ENCODE data around the gene SIX4. TPM values are rescaled to one million over a fixed set of nuclear protein-coding genes. Genes with fewer than 3 reads are reported as not detected.

The SIX4 gene
- under 1 TPM; 0.04 to 0.07 TPM for polyA plus RNA-seq

GRCh38 chr14:60723907-60724618 is at the start of gene SIX4:
TSS of gene SIX4 (minus strand) at chr14:60724351. CDS start at chr14:60724074, 277 bp downstream.
- no peaks in the 10 kb centered on the region for H3K27me3 ChIP-seq (ENCODE audit: control insufficient read depth in 1 of 2, insufficient read depth in 2 of 2, low read length in 2 of 2)

DNA sequence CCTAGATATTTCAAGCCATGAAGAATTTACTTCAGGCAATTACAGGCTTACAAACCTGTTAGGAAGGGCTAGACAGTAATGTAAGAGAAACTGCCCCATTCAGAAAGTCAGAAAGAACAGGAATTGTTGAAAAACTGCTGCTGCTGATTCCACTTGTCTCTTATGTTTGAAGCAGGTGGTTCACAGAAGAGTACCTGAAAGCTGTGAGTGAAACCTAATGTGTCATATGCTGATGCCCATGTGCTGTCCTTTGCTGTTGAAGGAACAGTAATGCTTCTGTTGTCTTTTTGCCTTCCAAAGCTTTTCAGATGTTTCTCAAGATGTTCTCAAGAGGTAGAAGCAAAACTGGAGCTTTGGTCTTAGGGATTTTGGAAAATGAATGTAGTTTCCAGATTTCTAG is 49.4 kb upstream of the SIX4 start:
- Histone ChIP-seq H3K27ac (ENCODE audit: low read depth in 2 of 2, low read length in 1 of 2) (no peak overlapping the region), H3K9me3 (ENCODE audit: control insufficient read depth in 2 of 2, insufficient read depth in 1 of 2, low read depth in 1 of 2, low read length in 1 of 2) (no peaks in the 10 kb centered on the region), H3K4me3 (ENCODE audit: low read depth in 1 of 2, low read length in 2 of 2) (no peak overlapping the region), H3K4me1 (ENCODE audit: control insufficient read depth in 2 of 2, insufficient read depth in 2 of 2, low read length in 1 of 2) (no peaks in the 10 kb centered on the region), H3K36me3 (ENCODE audit: control insufficient read depth in 2 of 2, insufficient read depth in 2 of 2, low read length in 1 of 2) (no peaks in the 10 kb centered on the region), H3K27me3 (ENCODE audit: control insufficient read depth in 1 of 2, insufficient read depth in 2 of 2, low read length in 2 of 2) (no peaks in the 10 kb centered on the region)

More at GRCh38 chr14:60723907-60724618, at the start of gene SIX4:
- Histone ChIP-seq H3K4me3 (ENCODE audit: low read depth in 1 of 2, low read length in 2 of 2) (peak within 1 kb of the TSS; percentile 55 to 65), H3K36me3 (ENCODE audit: control insufficient read depth in 2 of 2, insufficient read depth in 2 of 2, low read length in 1 of 2) (no peaks in the 10 kb centered on the region), H3K27ac (ENCODE audit: low read depth in 2 of 2, low read length in 1 of 2) (no peak within 1 kb of the TSS), H3K9me3 (ENCODE audit: control insufficient read depth in 2 of 2, insufficient read depth in 1 of 2, low read depth in 1 of 2, low read length in 1 of 2) (no peaks in the 10 kb centered on the region), H3K4me1 (ENCODE audit: control insufficient read depth in 2 of 2, insufficient read depth in 2 of 2, low read length in 1 of 2) (peaks cover 0 to 3% of the 10 kb centered on the region in 2 donors)
- 3 to 5% methylated on average over 32 to 36 of the region's 36 CpGs for WGBS, 2 donors

GRCh38 chr14:60771117-60771516 is 47.0 kb upstream of the SIX4 start:
- no peak overlapping the region for H3K27ac ChIP-seq (ENCODE audit: low read depth in 2 of 2, low read length in 1 of 2)
- H3K4me3 ChIP-seq (ENCODE audit: low read depth in 1 of 2, low read length in 2 of 2), result no peak overlapping the region
- H3K36me3 ChIP-seq (ENCODE audit: control insufficient read depth in 2 of 2, insufficient read depth in 2 of 2, low read length in 1 of 2), result no peaks in the 10 kb centered on the region
- no peaks in the 10 kb centered on the region for H3K9me3 ChIP-seq (ENCODE audit: control insufficient read depth in 2 of 2, insufficient read depth in 1 of 2, low read depth in 1 of 2, low read length in 1 of 2)
- WGBS, 2 donors, result 43 to 47% methylated on average over 2 of the region's 2 CpGs
- no peaks in the 10 kb centered on the region for H3K4me1 ChIP-seq (ENCODE audit: control insufficient read depth in 2 of 2, insufficient read depth in 2 of 2, low read length in 1 of 2)
- no peaks in the 10 kb centered on the region for H3K27me3 ChIP-seq (ENCODE audit: control insufficient read depth in 1 of 2, insufficient read depth in 2 of 2, low read length in 2 of 2)

- 90 to 92% methylated on average over 2 of the region's 2 CpGs for WGBS, 2 donors
- Histone ChIP-seq H3K4me1 (ENCODE audit: control insufficient read depth in 2 of 2, insufficient read depth in 2 of 2, low read length in 1 of 2) (no peaks in the 10 kb centered on the region), H3K27ac (ENCODE audit: low read depth in 2 of 2, low read length in 1 of 2) (no peak overlapping the region), H3K27me3 (ENCODE audit: control insufficient read depth in 1 of 2, insufficient read depth in 2 of 2, low read length in 2 of 2) (no peaks in the 10 kb centered on the region), H3K36me3 (ENCODE audit: control insufficient read depth in 2 of 2, insufficient read depth in 2 of 2, low read length in 1 of 2) (no peaks in the 10 kb centered on the region), H3K4me3 (ENCODE audit: low read depth in 1 of 2, low read length in 2 of 2) (no peak overlapping the region), H3K9me3 (ENCODE audit: control insufficient read depth in 2 of 2, insufficient read depth in 1 of 2, low read depth in 1 of 2, low read length in 1 of 2) (no peaks in the 10 kb centered on the region)
Measured at GRCh38 chr14:60768602-60769001, 44.5 kb upstream of the SIX4 start.

GRCh38 chr14:60760644-60761364 is 36.7 kb upstream of the SIX4 start:
- no peaks in the 10 kb centered on the region for H3K36me3 ChIP-seq (ENCODE audit: control insufficient read depth in 2 of 2, insufficient read depth in 2 of 2, low read length in 1 of 2)
- H3K27ac ChIP-seq (ENCODE audit: low read depth in 2 of 2, low read length in 1 of 2), result no peak overlapping the region
- WGBS, 2 donors, result 63 to 70% methylated on average over 3 of the region's 3 CpGs
- H3K27me3 ChIP-seq (ENCODE audit: control insufficient read depth in 1 of 2, insufficient read depth in 2 of 2, low read length in 2 of 2), result no peaks in the 10 kb centered on the region
- no peaks in the 10 kb centered on the region for H3K9me3 ChIP-seq (ENCODE audit: control insufficient read depth in 2 of 2, insufficient read depth in 1 of 2, low read depth in 1 of 2, low read length in 1 of 2)
- no peaks in the 10 kb centered on the region for H3K4me1 ChIP-seq (ENCODE audit: control insufficient read depth in 2 of 2, insufficient read depth in 2 of 2, low read length in 1 of 2)
- no peak overlapping the region for H3K4me3 ChIP-seq (ENCODE audit: low read depth in 1 of 2, low read length in 2 of 2)

GRCh38 chr14:60760209-60760608 is 36.1 kb upstream of the SIX4 start:
- Histone ChIP-seq H3K27me3 (ENCODE audit: control insufficient read depth in 1 of 2, insufficient read depth in 2 of 2, low read length in 2 of 2) (no peaks in the 10 kb centered on the region), H3K27ac (ENCODE audit: low read depth in 2 of 2, low read length in 1 of 2) (no peak overlapping the region), H3K4me1 (ENCODE audit: control insufficient read depth in 2 of 2, insufficient read depth in 2 of 2, low read length in 1 of 2) (no peaks in the 10 kb centered on the region), H3K4me3 (ENCODE audit: low read depth in 1 of 2, low read length in 2 of 2) (no peak overlapping the region), H3K9me3 (ENCODE audit: control insufficient read depth in 2 of 2, insufficient read depth in 1 of 2, low read depth in 1 of 2, low read length in 1 of 2) (no peaks in the 10 kb centered on the region), H3K36me3 (ENCODE audit: control insufficient read depth in 2 of 2, insufficient read depth in 2 of 2, low read length in 1 of 2) (no peaks in the 10 kb centered on the region)
- 95 to 97% methylated on average over 1 of the region's 1 CpG for WGBS, 2 donors

DNA sequence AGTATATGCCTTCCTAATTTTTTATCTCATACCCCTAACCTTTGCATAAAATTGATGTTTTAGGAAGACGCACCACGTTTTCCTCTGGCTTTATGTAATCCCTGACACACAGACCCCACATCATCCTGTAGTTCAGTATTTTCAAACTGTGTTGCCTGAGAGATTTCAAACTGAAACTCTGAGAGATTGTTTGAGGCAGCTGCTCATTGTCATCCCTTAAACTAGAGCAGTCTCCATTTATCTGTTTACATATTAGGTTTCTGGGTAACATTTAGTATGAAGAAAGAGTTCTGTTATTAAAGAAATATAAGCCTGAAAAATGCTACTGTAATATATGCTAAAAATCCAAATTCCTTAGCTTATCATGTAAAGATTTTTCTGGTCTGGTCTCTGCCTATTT is 34.7 kb upstream of the SIX4 start:
- H3K27me3 ChIP-seq (ENCODE audit: control insufficient read depth in 1 of 2, insufficient read depth in 2 of 2, low read length in 2 of 2), result no peaks in the 10 kb centered on the region
- H3K9me3 ChIP-seq (ENCODE audit: control insufficient read depth in 2 of 2, insufficient read depth in 1 of 2, low read depth in 1 of 2, low read length in 1 of 2), result no peaks in the 10 kb centered on the region
- H3K4me1 ChIP-seq (ENCODE audit: control insufficient read depth in 2 of 2, insufficient read depth in 2 of 2, low read length in 1 of 2), result no peaks in the 10 kb centered on the region
- no peak overlapping the region for H3K4me3 ChIP-seq (ENCODE audit: low read depth in 1 of 2, low read length in 2 of 2)
- H3K36me3 ChIP-seq (ENCODE audit: control insufficient read depth in 2 of 2, insufficient read depth in 2 of 2, low read length in 1 of 2), result no peaks in the 10 kb centered on the region
- no peak overlapping the region for H3K27ac ChIP-seq (ENCODE audit: low read depth in 2 of 2, low read length in 1 of 2)
- WGBS, 2 donors, result 74 to 78% methylated on average over 2 of the region's 2 CpGs

GRCh38 chr14:60757567-60758002 is 33.4 kb upstream of the SIX4 start:
- H3K9me3 ChIP-seq (ENCODE audit: control insufficient read depth in 2 of 2, insufficient read depth in 1 of 2, low read depth in 1 of 2, low read length in 1 of 2), result no peaks in the 10 kb centered on the region
- H3K27me3 ChIP-seq (ENCODE audit: control insufficient read depth in 1 of 2, insufficient read depth in 2 of 2, low read length in 2 of 2), result no peaks in the 10 kb centered on the region
- no peaks in the 10 kb centered on the region for H3K4me1 ChIP-seq (ENCODE audit: control insufficient read depth in 2 of 2, insufficient read depth in 2 of 2, low read length in 1 of 2)
- no peak overlapping the region for H3K27ac ChIP-seq (ENCODE audit: low read depth in 2 of 2, low read length in 1 of 2)
- WGBS, 2 donors, result 44 to 76% methylated on average over 1 of the region's 1 CpG
- no peaks in the 10 kb centered on the region for H3K36me3 ChIP-seq (ENCODE audit: control insufficient read depth in 2 of 2, insufficient read depth in 2 of 2, low read length in 1 of 2)
- no peak overlapping the region for H3K4me3 ChIP-seq (ENCODE audit: low read depth in 1 of 2, low read length in 2 of 2)

GRCh38 chr14:60756847-60757246 is 32.7 kb upstream of the SIX4 start:
- 58 to 66% methylated on average over 1 of the region's 1 CpG for WGBS, 2 donors

More at GRCh38 chr14:60756847-60757246, 32.7 kb upstream of the SIX4 start:
- no peaks in the 10 kb centered on the region for H3K36me3 ChIP-seq (ENCODE audit: control insufficient read depth in 2 of 2, insufficient read depth in 2 of 2, low read length in 1 of 2)
- H3K4me1 ChIP-seq (ENCODE audit: control insufficient read depth in 2 of 2, insufficient read depth in 2 of 2, low read length in 1 of 2), result no peaks in the 10 kb centered on the region
- no peaks in the 10 kb centered on the region for H3K9me3 ChIP-seq (ENCODE audit: control insufficient read depth in 2 of 2, insufficient read depth in 1 of 2, low read depth in 1 of 2, low read length in 1 of 2)
- H3K27me3 ChIP-seq (ENCODE audit: control insufficient read depth in 1 of 2, insufficient read depth in 2 of 2, low read length in 2 of 2), result no peaks in the 10 kb centered on the region
- no peak overlapping the region for H3K27ac ChIP-seq (ENCODE audit: low read depth in 2 of 2, low read length in 1 of 2)
- no peak overlapping the region for H3K4me3 ChIP-seq (ENCODE audit: low read depth in 1 of 2, low read length in 2 of 2)
